ENCODE results near the gene PTPN6. TPM values are rescaled to one million over a fixed set of nuclear protein-coding genes. Genes with fewer than 3 reads are reported as not detected.
A peak's percentile ranks its signal among the peaks of the same experiment; 100 is the strongest.

PTPN6 gene
- total RNA-seq, 1 donor from 2014 or later, result 6.0 TPM

- intact Hi-C loops (cut with micrococcal nuclease), result loop anchor here (10.0 kb wide), 1 partner anchor 153 kb away; the partner anchor contains the start of gene C1RL
- ATAC-seq, result no peak
- no peak for DNase-seq
These were observed 1.1 kb downstream of the PTPN6 start for GRCh38 chr12:6952121-6952862.

- intact Hi-C loops (cut with micrococcal nuclease), result loop anchor here (10.0 kb wide), 1 partner anchor 152 kb away; the partner anchor contains the start of gene C1RL
- no peak for ATAC-seq
- peak; percentile 20 for DNase-seq
These were observed 1.8 kb downstream of the PTPN6 start for GRCh38 chr12:6952863-6953441.

GRCh38 chr12:6953442-6954315 is 2.5 kb downstream of the PTPN6 start:
- peak; percentile 53 for DNase-seq
- peak; percentile 66 for ATAC-seq
- intact Hi-C loops (cut with micrococcal nuclease), result loop anchor here (10.0 kb wide), 1 partner anchor 151 kb away; the partner anchor contains the start of gene C1RL

- DNase-seq (peak; percentile 23), ATAC-seq (no peak)
- intact Hi-C loops (cut with micrococcal nuclease), result loop anchor here (10.0 kb wide), 1 partner anchor 150 kb away; the partner anchor contains the start of gene C1RL
These were observed 3.4 kb downstream of the PTPN6 start for GRCh38 chr12:6954316-6955107.

- intact Hi-C loops (cut with micrococcal nuclease), result loop anchor here (10.0 kb wide), 1 partner anchor 149 kb away; the partner anchor contains the start of gene C1RL
- no peak for ATAC-seq
- DNase-seq, result peak; percentile 14
These were observed 4.2 kb downstream of the PTPN6 start for GRCh38 chr12:6955108-6956020.

- intact Hi-C loops (cut with micrococcal nuclease), result loop anchor here (10.0 kb wide), 1 partner anchor 149 kb away; the partner anchor contains the start of gene C1RL
- DNase-seq (no peak), ATAC-seq (no peak)
These were observed 5.0 kb downstream of the PTPN6 start for GRCh38 chr12:6956021-6956727.

- no peak for DNase-seq
- intact Hi-C loops (cut with micrococcal nuclease), result loop anchor here (10.0 kb wide), 1 partner anchor 148 kb away; the partner anchor contains the start of gene C1RL
- ATAC-seq, result no peak
These were observed 6.1 kb downstream of the PTPN6 start for GRCh38 chr12:6957151-6957701.

- intact Hi-C loops (cut with micrococcal nuclease), result loop anchor here (10.0 kb wide), 1 partner anchor 147 kb away; the partner anchor contains the start of gene C1RL
- no peak for DNase-seq
- no peak for ATAC-seq
These were observed 6.8 kb downstream of the PTPN6 start for GRCh38 chr12:6957741-6958608.

GRCh38 chr12:6958609-6959057 is 7.5 kb downstream of the PTPN6 start:
- intact Hi-C loops (cut with micrococcal nuclease), result loop anchor here (10.0 kb wide), 1 partner anchor 146 kb away; the partner anchor contains the start of gene C1RL

GRCh38 chr12:6959058-6959804 is 8.1 kb downstream of the PTPN6 start:
- intact Hi-C loops (cut with micrococcal nuclease), result loop anchor here (10.0 kb wide), 1 partner anchor 146 kb away; the partner anchor contains the start of gene C1RL
- DNase-seq, result no peak
- peak; percentile 31 for ATAC-seq

More at GRCh38 chr12:6958609-6959057, 7.5 kb downstream of the PTPN6 start:
- DNase-seq (no peak), ATAC-seq (no peak)

- DNase-seq, result no peak
- intact Hi-C loops (cut with micrococcal nuclease), result loop anchor here (10.0 kb wide), 1 partner anchor 145 kb away; the partner anchor contains the start of gene C1RL
- no peak for ATAC-seq
These were observed 8.8 kb downstream of the PTPN6 start for GRCh38 chr12:6959805-6960592.

- ATAC-seq (no peak), DNase-seq (no peak)
These were observed 9.6 kb downstream of the PTPN6 start for GRCh38 chr12:6960593-6961277.

GRCh38 chr12:6961278-6961694 is 10.1 kb downstream of the PTPN6 start:
- intact Hi-C loops (cut with micrococcal nuclease), result no loop called here
- peak; percentile 12 for ATAC-seq
- DNase-seq, result peak; percentile 71

More at GRCh38 chr12:6960593-6961277, 9.6 kb downstream of the PTPN6 start:
- intact Hi-C loops (cut with micrococcal nuclease), result no loop called here

Data from left ventricle myocardium superior (tissue), 1 donor.